ENCODE data around the gene DDX60. TPM values are rescaled to one million over a fixed set of nuclear protein-coding genes. Genes with fewer than 3 reads are reported as not detected.
A peak's percentile ranks its signal among the peaks of the same experiment; 100 is the strongest.

DDX60 gene
- total RNA-seq, 2 donors from 2014 or later: 4.0 to 4.7 TPM

DNA sequence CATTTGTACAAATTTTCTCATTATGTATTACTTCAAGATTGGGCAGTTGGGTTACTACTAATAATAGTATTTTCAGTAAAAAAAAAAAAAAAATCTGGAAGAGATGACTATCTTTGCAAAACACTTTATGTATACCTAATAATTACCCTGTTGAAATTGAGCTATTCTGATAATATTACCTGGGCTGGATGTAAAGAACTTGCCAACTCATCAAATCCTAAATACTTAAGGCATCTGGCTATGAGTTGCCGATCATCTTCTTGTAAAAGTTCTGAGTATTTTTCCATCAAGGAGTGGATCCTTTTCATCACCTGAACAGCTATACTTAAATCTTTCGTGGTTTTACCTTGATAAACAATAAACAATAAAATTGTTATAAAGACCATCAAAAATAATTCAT is 42.7 kb downstream of the DDX60 start:
- Histone ChIP-seq H3K27me3 (no peaks in the 10 kb centered on the region), H3K4me3 (no peak overlapping the region), H3K27ac (no peak overlapping the region), H3K36me3 (replicated peaks in 1 of 2; ENCODE audit: insufficient read depth in 1 of 2, low read depth in 2 of 2) (no peaks in the 10 kb centered on the region), H3K4me1 (no peaks in the 10 kb centered on the region), H3K9me3 (no peaks in the 10 kb centered on the region)
- WGBS, 2 donors: 88 to 95% methylated on average over 2 of the region's 2 CpGs
- ATAC-seq: no peak
- intact Hi-C loops (cut with DNase I): no loop called here
- DNase-seq: no peak
- TF ChIP-seq, protein P1, sequence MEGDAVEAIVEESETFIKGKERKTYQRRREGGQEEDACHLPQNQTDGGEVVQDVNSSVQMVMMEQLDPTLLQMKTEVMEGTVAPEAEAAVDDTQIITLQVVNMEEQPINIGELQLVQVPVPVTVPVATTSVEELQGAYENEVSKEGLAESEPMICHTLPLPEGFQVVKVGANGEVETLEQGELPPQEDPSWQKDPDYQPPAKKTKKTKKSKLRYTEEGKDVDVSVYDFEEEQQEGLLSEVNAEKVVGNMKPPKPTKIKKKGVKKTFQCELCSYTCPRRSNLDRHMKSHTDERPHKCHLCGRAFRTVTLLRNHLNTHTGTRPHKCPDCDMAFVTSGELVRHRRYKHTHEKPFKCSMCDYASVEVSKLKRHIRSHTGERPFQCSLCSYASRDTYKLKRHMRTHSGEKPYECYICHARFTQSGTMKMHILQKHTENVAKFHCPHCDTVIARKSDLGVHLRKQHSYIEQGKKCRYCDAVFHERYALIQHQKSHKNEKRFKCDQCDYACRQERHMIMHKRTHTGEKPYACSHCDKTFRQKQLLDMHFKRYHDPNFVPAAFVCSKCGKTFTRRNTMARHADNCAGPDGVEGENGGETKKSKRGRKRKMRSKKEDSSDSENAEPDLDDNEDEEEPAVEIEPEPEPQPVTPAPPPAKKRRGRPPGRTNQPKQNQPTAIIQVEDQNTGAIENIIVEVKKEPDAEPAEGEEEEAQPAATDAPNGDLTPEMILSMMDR (IDR thresholded peaks at IDR 0.05): no peak
- no peak for TF ChIP-seq POLR2A (IDR thresholded peaks at IDR 0.05)

DNA sequence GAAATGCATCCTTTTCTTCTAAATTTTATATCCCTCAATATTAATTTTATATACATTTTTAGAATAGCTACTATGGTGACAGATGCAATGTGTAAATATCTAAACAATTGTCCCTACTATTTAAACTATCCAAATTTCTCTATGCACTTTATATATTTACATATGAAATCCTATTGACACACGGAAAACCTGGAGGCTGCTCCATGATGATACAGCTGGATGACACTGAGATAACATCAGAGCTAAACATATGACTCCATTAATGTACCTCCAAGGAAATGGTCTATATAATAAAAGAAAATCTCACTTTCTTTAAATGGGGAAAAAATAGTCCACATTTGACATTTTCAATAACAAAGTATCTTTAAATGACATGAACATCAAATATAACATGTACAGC is 43.7 kb downstream of the DDX60 start:
- ATAC-seq (no peak), DNase-seq (no peak)
- TF ChIP-seq, protein P1 (IDR thresholded peaks at IDR 0.05): no peak
- no peak for TF ChIP-seq POLR2A (IDR thresholded peaks at IDR 0.05)
- no peaks in the 10 kb centered on the region for H3K9me3 ChIP-seq
- H3K27me3 ChIP-seq: no peaks in the 10 kb centered on the region
- no peak overlapping the region for H3K4me3 ChIP-seq
- WGBS, 2 donors: 88 to 91% methylated on average over 1 of the region's 1 CpG
- H3K4me1 ChIP-seq: peaks cover 3% of the 10 kb centered on the region
- H3K27ac ChIP-seq: no peak overlapping the region
- intact Hi-C loops (cut with DNase I): no loop called here
- H3K36me3 ChIP-seq (replicated peaks in 1 of 2; ENCODE audit: insufficient read depth in 1 of 2, low read depth in 2 of 2): no peaks in the 10 kb centered on the region

DNA sequence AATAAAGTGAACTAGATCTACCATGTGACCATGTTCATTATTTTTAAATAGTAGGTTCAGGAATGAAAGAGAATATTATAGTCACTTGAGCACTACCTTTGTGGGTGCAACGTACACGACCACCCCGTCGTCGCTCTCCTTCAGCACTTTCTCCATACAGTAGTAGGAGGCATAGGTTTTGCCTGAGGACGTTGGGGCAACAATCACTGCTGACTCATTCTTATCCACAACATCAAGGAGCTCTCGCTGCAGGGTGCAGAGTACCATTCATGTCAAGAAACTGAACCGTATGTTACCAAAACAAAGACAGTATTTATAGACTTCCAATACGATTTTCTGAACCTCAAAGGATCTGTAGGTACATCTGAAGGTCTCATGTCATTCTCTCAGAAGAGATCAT is 44.7 kb downstream of the DDX60 start:
- Histone ChIP-seq H3K27me3 (no peaks in the 10 kb centered on the region), H3K4me3 (no peak overlapping the region), H3K36me3 (replicated peaks in 1 of 2; ENCODE audit: insufficient read depth in 1 of 2, low read depth in 2 of 2) (no peaks in the 10 kb centered on the region), H3K4me1 (peaks cover 6% of the 10 kb centered on the region), H3K9me3 (no peaks in the 10 kb centered on the region), H3K27ac (no peak overlapping the region)
- TF ChIP-seq, protein P1 (IDR thresholded peaks at IDR 0.05): no peak
- TF ChIP-seq POLR2A (IDR thresholded peaks at IDR 0.05): no peak
- ATAC-seq (no peak), DNase-seq (no peak)
- 84 to 89% methylated on average over 9 of the region's 9 CpGs for WGBS, 2 donors
- intact Hi-C loops (cut with DNase I): no loop called here

DNA sequence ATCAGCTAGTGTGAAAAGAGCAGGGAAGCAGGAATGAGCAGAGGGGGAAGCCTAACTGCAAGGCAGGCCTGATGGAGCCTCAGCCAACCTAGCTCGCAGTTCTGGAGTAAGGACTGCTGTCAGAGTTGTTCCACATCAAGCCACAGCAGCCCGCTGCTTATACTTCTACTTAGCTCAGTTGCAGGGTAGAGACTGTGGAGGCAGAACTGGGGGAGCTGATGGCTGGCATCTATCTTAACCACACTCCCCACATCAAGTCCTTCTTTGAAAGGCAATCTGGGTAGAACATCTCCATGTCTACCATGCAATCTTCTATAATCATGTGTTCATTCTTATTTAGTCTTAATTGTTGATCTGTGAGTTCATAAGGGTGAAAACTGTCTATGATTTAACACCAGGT is 46.1 kb downstream of the DDX60 start:
- DNase-seq (no peak), ATAC-seq (no peak)
- no peak overlapping the region for H3K27ac ChIP-seq
- H3K9me3 ChIP-seq: no peaks in the 10 kb centered on the region
- intact Hi-C loops (cut with DNase I): no loop called here
- TF ChIP-seq, protein P1 (IDR thresholded peaks at IDR 0.05): no peak
- TF ChIP-seq POLR2A (IDR thresholded peaks at IDR 0.05): no peak
- H3K4me1 ChIP-seq: peaks cover 6% of the 10 kb centered on the region
- H3K36me3 ChIP-seq (replicated peaks in 1 of 2; ENCODE audit: insufficient read depth in 1 of 2, low read depth in 2 of 2): no peaks in the 10 kb centered on the region
- H3K4me3 ChIP-seq: no peak overlapping the region
- 87 to 90% methylated on average over 2 of the region's 2 CpGs for WGBS, 2 donors
- H3K27me3 ChIP-seq: no peaks in the 10 kb centered on the region

DNA sequence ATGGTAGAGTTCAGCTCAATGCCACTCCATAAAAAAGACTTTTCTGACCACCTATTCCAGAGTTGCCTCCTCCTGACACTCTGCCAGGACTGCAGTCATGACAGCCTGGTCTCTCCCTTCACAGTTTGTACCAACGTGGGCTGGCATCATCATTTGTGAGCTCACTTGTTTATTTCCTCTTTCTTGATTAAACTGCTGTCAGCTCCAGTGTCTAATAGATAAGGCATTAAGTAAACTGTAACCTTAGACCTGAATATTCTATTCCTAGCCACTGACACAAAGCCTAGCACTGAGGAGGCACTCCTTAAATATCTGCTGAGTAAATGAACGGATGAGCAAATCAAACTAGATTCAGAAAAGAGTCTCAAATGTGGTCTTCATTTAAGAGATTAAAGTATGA is 48.7 kb downstream of the DDX60 start:
- TF ChIP-seq, protein P1 (IDR thresholded peaks at IDR 0.05): no peak
- TF ChIP-seq POLR2A (IDR thresholded peaks at IDR 0.05): no peak
- peak in 2 of 4 donors; percentile 3 to 13 for DNase-seq
- intact Hi-C loops (cut with DNase I): no loop called here
- Histone ChIP-seq H3K4me1 (peaks cover 7% of the 10 kb centered on the region), H3K9me3 (no peaks in the 10 kb centered on the region), H3K36me3 (replicated peaks in 1 of 2; ENCODE audit: insufficient read depth in 1 of 2, low read depth in 2 of 2) (no peaks in the 10 kb centered on the region), H3K4me3 (no peak overlapping the region), H3K27me3 (no peaks in the 10 kb centered on the region), H3K27ac (no peak overlapping the region)
- ATAC-seq: no peak
- WGBS, 2 donors: 31 to 39% methylated on average over 2 of the region's 2 CpGs
